Measurements from ENCODE around the gene PRRG4.
A peak's percentile ranks its signal among the peaks of the same experiment; 100 is the strongest.
"Not testable (repeated sequence)": the region's sequence is repeated elsewhere in the genome, so short reads cannot be mapped to it uniquely, and the experiment has no call there.

Gene PRRG4

DNA sequence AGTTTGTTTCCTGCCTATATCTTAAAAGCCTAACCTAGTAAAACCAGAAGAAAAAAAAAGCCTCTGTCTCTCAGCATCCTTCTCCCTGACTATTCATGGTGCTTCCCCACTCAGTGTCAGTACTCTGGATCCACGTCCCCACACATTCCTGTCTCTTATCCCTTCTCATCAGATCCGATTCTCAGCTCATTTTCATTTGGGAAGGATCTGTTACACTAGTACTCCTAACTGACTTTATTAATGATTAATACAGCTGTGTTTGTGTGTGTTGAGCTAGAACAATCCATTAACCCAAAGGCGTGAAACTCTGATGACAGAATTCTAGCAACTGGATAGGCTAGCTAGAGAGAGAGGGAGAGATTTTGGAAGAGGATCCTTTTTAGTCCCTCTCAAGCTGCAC lies 1.5 kb downstream of the PRRG4 start:
- no peak for DNase-seq

DNA sequence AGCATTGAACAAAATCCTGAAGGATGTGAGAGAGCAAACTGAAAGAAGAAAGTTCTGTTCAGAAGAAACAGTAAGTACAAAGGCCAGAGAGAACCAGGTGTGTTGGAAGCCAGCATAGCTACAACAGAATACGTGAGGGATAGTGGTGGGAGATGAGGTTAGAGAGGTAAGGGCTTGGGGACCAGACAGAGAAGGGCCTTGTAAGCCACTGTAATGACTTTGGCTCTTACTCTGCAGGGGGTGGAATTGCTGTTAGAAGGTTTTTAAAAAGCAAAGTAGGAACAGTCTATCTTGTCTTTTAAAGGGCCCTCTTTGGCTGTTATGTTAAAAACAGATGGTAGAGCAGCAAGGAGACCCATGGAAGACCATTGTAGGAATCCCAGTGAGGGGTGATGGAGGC lies 4.2 kb downstream of the PRRG4 start:
- no peak for DNase-seq

DNA sequence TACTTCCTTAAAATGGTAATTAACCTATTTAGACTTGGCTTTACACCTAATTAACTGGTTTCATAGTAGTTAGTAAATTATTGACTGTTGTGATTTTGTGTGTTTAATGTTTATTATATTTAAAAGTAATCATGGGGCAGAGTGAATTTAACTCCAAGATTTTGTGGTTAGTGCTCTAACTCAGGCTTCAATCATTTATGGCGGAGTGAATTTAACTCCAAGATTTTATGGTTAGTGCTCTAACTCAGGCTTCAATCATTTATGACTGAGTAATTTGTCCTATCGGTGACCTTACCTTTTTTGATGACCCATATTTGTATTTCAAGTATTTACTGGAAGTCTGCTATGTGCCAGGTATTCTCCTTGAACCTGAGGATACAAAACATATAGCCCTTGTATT lies 7.2 kb downstream of the PRRG4 start:
- no peak for DNase-seq

DNA sequence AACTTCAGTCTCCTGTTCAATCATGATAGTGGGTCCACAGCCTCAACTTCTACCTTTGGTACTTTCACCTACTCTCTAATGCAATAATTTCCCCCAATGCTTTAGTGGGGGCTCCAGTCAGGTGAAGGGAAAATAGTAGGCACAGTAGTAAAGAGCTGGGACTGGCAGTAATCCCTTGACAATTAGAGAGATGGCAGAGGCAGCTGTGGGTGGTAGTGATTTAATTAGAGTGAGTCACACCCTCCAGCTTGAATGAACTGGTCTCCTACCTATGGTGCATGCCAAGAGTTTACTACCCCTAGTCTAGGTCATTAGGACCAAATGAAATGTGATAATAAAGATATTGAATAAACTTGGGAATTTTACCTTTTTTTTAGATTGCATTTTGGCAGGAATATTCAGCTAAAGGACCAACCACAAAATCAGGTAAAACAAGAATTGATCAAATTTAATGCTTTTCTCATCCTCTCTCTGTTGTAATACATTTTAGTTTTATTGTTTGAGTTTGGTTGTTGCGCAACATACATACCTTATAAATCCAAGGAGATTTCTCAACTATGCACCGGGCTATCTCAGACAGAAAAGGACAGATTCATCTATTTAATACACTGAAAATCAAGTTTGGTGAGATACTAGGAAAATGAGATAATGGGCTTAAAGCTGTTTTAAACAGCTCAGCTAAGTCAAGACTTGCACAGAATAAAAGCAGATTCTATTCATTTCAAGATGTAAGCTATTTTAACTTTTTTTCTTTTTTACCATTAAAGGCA lies 9.0 kb downstream of the PRRG4 start:
- no peak for DNase-seq

DNA sequence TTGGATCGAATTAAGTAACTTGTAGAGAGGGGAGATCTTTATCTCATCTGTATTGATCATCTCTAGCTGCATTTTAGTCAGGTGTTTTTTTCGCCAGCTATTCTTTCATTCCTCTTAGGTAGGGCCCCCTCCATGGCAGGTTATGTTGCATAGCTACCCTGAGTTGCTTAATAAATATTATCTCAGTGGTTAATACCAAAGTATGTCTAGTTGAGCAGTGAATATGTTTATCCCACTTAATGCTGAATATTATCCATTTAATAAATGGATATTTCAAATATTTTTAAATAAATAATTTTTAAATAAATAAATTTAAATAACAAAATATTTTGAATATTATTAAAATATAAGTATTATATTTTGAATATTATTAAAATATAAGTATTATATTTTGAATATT lies 9.6 kb downstream of the PRRG4 start:
- no peak for DNase-seq

DNA sequence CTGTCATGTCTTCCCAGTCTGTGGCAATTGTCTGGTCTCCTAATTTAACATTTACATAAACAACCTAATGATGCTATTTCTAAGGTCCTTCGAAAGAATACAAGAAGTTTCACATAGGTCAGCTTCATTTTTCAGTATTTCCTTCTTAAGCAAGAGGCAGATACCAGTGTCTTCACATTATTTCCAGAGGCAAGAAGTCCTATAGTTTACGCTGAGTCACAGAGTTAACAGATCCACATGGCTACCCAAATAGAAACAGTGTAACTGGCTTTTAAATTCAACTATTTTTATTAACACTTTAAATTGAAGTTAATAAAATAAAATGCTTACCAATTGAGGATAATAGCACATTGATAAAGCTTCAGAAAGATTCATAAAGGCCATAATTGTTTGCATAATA lies 10.9 kb downstream of the PRRG4 start:
- DNase-seq = no peak

DNA sequence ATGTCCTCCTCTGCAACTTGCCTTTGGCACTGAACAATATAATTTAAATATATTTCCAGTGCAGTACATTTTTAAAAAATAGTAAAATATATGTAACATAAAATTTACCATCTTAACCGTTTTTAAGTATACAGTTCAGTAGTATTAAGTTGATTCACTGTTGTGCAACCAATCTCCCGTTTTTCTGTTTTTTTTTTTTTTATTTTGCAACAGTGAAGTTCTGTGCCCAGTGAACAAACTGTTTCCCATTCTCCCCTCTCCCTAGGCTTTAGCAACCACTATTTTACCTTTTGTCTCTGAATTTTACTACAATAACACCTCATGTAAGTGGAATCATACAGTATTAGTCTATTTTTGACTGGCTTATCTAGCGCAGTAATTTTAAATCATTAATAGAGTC lies 13.8 kb downstream of the PRRG4 start:
- DNase-seq = no peak

DNA sequence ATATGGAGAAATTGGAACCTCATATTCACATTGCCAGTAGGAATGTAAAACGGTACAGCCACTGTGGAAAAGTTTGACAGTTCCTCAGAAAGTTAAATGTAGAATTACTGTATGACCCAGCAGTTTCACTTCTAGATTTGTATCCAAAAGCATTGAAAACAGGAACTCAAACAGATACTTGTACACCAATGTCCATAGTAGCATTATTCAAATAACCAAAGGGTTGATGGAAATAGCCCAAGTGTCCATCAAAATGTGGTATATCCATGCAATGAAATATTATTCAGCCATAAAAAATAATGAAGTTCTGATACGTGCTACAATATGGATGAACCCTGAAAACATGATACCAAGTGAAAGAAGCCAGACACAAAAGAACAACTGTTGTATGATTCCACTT lies 17.8 kb downstream of the PRRG4 start:
- no peak for DNase-seq

DNA sequence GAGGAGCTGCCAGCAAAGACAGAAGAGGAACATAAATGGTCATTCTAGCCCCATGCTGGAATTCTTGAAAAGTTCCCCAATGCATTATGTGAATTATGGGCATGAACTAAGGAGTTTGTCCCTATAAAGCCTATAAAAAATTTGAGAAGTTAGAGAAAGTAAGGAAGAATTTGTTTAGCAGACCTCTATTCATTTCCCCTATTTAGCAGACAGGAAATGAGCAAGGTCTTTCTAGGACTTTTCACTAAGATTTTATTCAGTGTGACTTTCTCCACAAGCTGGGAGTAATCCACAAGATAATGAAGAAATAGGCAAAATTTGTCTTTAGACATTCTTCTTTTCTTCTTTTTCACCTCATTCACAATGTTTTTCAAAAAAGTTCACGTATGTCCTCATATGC lies 20.0 kb downstream of the PRRG4 start:
- no peak for DNase-seq

DNA sequence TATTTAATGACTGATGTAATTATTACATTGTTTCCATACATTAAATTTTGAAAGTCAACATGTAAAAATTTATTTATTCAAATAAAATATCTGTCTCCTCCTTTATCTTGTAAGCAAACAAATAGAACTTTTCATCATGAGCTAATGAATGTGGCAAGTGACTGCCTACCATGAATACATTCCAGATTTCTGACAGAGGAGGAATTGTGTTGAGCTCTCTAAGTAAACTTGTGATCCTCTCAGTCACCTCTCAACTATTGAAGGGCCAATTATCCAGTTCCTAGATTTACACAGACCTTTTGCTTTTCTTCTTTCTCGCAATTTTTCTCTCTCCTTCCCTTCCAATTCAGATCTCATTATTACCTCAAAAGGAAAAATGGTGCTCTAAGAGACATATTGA lies 21.5 kb downstream of the PRRG4 start:
- DNase-seq = no peak

DNA sequence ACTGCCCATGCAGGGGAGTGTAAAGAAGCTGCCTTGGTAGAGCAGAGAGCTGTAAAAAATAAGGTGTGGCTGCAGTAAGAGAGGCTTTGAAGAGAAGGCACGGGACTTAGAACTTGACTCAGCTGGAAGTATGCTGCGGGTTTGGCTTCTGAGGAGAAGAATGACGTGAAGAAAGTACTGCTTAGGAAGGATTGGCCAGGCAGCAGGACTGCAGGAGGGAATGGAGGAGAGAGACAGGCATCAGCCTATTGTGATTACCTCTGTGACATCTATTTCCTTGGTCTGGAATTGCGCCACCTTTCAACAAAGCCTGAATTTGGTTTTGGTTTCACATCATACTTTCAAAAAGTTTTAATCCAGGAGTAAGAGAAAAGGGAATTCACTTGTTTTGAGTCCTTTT lies 22.5 kb downstream of the PRRG4 start:
- DNase-seq = no peak

DNA sequence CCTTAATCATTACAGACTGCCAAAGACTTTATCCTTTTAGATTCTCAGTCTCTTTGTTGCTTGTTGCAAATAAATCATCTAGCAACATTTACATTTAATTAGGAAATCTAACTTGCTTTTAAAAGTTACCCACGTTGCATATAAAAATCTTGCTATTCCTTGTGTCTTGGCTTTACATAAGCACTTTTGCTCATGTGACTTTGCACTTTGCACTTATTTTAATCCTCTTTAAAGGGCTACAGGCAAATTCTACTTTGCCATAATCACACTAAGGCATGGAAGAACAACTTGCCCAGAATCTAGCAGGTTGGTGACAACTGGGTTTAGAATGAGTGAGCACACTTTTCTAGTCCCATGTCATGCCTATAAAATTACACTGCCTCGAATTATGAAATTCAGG lies 25.9 kb downstream of the PRRG4 start:
- no peak for DNase-seq

DNA sequence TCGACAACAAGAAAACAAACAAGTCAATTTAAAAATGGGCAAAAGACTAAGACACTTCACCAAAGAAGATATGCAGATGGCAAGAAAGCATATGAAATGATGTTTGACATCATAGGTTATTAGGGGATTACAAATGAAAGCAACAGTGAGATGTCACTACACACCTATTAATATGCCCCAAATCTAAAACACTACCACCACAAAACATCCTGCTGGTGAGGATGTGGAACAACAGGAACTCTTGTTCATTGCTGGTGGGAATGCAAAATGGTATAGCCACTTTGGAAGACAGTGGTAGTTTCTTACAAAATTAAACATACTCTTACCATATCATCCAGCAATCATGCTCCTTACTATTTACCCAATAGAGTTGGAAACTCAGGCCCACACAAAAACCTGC lies 29.0 kb downstream of the PRRG4 start:
- no peak for DNase-seq

DNA sequence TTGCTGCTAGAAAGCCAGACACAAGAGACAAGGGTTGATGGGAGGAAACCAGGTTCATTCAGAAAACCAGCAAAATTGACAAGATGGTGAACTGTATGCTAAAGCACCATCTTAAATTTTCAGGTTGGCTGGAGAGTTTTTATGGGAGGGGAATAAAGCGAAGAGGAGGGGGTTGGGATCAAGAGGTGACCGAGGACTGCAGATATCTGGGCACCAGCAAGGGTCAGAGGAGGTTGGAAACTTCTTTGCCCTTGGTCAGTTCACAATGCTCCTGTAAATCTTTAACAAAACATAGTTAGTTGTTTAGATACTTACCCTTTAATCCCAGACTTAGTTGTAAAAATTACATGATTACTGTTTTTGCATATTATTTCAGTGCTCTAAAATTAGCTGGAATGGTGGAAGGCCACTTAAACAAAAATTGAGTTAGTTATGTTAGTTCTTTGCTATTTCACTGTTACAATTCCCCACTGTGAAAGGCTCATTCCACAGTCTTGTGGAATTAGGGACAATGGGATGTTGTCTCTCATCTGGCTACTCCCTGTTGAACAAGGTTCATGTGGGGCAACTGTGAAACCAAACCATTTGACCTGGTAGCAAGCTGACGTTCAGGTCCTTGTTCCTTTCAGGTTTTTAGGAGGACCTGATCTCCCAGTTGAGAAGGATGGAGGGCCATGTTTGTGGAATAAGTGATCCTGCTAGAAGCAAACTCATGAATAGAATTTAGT lies 32.3 kb downstream of the PRRG4 start:
- DNase-seq = no peak

DNA sequence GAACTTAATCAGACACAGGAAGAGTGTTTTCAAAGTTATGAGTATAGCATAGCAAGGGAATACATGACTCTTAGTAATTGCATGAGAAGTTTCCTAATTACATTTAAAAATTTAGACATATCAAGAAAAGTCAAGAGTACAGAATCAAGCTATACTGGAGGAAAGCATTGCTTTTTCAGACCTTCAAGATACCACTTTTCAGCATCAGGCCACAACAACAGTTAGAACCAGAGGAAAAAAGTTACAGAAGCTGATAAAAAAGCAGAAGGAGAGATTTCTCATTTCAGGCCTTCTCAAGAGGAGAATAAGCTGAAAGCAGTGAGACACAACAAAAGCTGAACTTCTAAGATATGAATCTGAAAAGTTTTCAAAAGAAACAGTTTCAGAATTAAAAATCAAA lies 34.8 kb downstream of the PRRG4 start:
- no peak for DNase-seq

DNA sequence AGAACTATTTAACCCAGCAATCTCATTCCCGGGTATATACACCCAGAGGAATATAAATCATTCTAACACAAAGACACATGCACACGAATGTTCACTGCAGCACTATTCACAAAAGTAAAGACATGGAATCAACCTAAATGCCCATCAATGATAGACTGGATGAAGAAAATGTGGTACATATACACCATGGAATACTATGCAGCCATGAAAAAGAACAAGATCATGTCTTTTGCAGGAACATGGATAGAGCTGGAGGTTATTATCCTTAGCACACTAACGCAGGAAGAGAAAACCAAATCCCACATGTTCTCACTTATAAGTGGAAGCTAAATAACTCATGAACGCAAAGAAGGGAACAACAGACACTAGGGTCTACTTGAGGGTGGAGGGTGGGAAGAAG lies 39.0 kb downstream of the PRRG4 start:
- not testable (repeated sequence) for DNase-seq

DNA sequence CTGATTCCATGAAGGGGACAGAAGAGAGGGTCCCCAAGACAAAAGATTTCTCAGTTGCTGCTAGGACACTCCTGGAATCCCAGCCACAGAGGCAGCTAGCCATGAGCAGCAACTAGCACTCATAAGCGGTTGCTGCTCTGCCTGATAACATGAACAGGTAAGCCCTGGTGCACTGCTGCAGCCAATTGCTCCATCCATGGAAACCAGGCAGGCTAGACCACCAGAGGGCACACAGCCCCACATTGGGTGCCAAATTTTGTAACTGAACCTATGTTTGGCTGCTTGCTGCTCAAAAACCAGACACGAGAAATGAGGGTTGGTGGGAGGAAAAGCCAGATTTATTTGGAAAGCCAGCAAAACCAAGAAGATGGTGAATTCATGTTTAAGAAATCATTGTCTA lies 40.9 kb downstream of the PRRG4 start:
- DNase-seq = peak; percentile 43

DNA sequence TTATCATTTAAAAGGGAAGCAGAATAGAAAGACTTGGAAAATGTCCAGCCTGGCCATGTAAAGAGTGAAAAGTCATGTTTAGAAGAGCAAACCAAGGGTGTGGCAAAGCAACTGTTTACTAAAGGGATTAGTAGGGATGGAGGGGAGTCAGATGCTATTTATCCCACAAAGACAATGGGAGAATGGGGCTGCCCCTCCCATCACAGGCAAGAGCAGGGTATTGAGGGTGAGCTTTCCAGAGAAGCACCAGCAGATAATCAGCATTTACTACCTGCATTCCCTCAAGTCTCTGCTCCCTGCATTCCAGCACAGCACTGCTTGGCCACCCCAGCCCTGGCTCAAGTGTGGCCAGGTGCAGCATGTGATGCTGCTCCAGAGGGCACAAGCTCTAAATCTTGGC lies 44.4 kb downstream of the PRRG4 start:
- DNase-seq = no peak

DNA sequence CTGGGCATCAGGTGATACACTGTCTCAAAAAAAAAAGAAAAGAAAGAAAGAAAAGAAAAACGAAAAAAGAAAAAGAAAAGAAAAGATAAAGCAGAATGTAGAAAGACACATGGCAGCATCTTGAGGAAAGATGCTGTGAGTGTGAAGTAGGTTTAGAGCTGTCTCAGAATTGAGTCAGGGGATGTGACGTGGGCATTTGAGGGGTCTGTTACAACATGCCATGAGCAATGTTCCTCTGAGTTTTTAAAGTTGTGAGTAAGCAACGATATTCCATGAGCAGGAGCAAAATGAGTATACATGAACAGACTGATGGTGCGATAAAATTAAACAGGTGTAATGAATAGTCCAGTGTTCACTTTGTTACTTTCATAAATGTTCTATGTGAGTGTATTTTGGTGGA lies 51.6 kb downstream of the PRRG4 start:
- DNase-seq = no peak

DNA sequence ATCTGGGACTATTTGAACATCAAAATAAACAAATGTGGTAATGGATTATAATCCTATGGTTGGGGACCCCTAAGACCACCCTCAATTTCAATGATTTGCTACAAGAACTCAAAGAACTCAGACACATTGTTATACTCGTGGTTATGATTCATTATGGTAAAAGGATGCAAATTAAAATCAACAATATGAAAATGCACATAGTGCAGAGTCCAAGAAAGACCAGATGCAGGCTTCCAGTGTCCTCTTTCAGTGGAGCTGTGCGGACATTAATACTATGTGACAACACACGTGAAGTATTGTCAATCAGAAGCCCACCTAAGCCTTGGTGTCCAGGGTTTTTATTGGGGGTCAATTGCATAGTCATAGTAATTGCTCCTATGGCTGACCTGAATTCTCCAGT lies 53.7 kb downstream of the PRRG4 start:
- no peak for DNase-seq

DNA sequence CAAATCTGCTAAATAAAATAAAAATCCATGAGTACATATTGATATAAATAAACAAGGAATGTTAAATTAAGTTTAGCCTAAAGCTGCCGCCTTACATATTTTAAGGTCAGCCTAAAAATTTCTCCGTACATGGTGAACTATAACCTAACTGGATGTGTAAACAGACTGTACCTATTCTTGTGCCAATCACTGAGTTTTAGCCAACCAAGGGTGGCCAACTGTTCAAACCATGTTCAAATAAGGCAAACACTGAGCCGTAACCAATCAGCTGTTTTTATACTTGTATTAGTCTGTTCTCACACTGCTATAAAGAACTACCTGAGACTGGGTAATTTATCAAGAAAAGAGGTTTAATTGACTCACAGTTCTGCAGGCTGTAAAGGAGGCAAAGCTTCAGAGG lies 54.3 kb downstream of the PRRG4 start:
- no peak for DNase-seq

DNA sequence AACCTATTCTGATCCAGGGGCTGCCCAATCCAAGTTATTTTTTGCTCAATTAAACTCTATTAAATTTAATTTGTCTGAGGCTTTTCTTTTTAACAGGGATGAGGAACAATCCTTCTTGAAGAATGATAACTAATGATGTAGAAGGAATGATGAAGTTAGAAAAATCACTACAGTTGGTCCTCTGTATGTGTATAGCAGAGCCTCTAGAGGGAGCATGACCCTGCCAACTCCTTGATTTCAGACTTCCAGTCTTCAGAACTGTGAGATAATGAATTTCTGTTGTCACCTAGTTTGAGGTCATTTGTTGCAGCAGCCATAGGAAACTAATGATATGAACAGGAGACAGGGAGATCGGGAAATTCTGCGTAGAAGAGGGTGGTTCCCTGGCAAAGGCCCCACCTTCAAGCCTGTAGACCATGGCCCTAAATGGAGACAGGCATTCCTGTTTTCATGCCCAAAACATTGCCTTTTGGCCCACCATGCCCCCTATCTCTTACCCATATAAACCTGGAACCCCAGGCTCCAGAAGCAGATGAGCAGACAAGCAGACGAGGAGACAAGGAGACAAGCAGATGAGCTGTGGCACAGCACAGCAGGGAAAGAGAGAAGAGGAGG lies 55.1 kb downstream of the PRRG4 start:
- no peak for DNase-seq

DNA sequence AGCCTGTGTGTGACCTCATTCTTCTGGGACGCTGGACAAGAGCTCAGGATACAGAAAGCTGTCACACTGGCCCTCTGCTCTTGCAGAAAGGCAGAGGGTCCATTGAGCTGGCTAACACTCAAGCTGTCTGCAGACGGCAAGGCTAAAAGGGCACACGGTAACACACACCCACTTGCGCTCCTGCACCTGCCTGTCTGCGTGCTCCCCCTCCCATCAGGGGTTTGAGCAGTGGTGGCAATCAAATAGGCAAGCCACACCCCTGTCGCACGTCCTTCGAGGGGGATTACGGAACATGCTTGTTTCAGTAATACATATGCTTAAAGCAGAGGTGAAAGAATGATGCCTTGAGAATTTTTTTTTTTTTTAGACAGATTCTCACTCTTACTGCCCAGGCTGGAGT lies 55.8 kb downstream of the PRRG4 start:
- DNase-seq = no peak

DNA sequence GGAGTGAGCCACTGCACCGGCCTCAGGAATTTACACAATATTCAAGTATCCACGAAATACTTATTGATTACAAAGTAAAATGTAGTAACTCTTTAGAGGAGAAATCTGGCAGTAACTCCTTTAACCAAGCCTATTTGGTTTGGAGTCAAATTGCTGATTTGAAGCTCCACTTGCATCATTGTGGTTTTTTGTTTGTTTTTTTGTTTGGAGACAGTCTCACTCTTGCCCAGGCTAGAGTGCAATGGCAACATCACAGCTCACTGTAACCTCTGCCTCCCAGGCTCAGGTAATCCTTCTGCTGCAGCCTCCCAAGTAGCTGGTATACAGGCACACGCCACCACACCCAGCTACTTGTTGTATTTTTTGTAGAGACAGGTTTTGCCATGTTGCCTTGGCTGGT lies 56.5 kb downstream of the PRRG4 start:
- no peak for DNase-seq
